GM10266 (cell line): ENCODE results near the gene SMIM23.

Experiments
- DNase-seq: peaks from one replicate; pipeline ENCODE4 v3.0.0; 2012; ENCODE audit errors: extremely low spot score
- CTCF ChIP-seq: IDR thresholded peaks from 2 replicates; pipeline ENCODE4 v1.5.1; 2012; ENCODE audit warnings: mild to moderate bottlenecking, low read depth; ENCODE audit not compliant: control insufficient read depth, insufficient read depth; ENCODE audit errors: missing control alignments

SMIM23 gene

GRCh38 chr5:171816666-171817065 is 31.0 kb downstream of the SMIM23 start:
- no peak for DNase-seq
- TF ChIP-seq CTCF, result no peak

- no peak for DNase-seq
- no peak for TF ChIP-seq CTCF
These were observed 34.9 kb downstream of the SMIM23 start for GRCh38 chr5:171820561-171820960.

- no peak for DNase-seq
- TF ChIP-seq CTCF, result no peak
These were observed 35.7 kb downstream of the SMIM23 start for GRCh38 chr5:171821286-171821685.

GRCh38 chr5:171823269-171823668 is 37.7 kb downstream of the SMIM23 start:
- no peak for DNase-seq
- TF ChIP-seq CTCF, result no peak

- no peak for TF ChIP-seq CTCF
- no peak for DNase-seq
These were observed 39.4 kb downstream of the SMIM23 start for GRCh38 chr5:171825051-171825450.

GRCh38 chr5:171826132-171826531 is 40.5 kb downstream of the SMIM23 start:
- DNase-seq, result no peak
- no peak for TF ChIP-seq CTCF

GRCh38 chr5:171827162-171827561 is 41.5 kb downstream of the SMIM23 start:
- no peak for TF ChIP-seq CTCF
- DNase-seq, result no peak
